ENCODE measurements around the gene HERC2.

- TF ChIP-seq POLR2AphosphoS5 (IDR thresholded peaks at IDR 0.05; ENCODE audit: insufficient read depth, low read depth, low read length): no peak
- no peak for TF ChIP-seq CTCF (IDR thresholded peaks at IDR 0.05; ENCODE audit: extremely low read depth in 1 of 2, insufficient read depth in 1 of 2, low read depth in 1 of 2, low read length in 2 of 2)
- no peak for TF ChIP-seq EZH2 (IDR thresholded peaks at IDR 0.05; ENCODE audit: borderline replicate concordance, low read depth, low read length, severe bottlenecking)
- TF ChIP-seq POLR2A (IDR thresholded peaks at IDR 0.05; ENCODE audit: low read depth, low read length): no peak
- no peak for TF ChIP-seq MYC (IDR thresholded peaks at IDR 0.05; ENCODE audit: low read depth, low read length)
- TF ChIP-seq FOS (IDR thresholded peaks at IDR 0.05; ENCODE audit: borderline replicate concordance, insufficient read depth, low read length): no peak
- TF ChIP-seq MAX (IDR thresholded peaks at IDR 0.05; ENCODE audit: insufficient read depth, insufficient read length): no peak
Measured at GRCh38 chr15:28243399-28243798, 78.6 kb downstream of the HERC2 start.
